PFSK-1 (cell line): ENCODE measurements around the gene NPW.

Experiments
- FOXP2 ChIP-seq: optimal IDR thresholded peaks from 2 replicates; pipeline ENCODE3; 2011; ENCODE audit warnings: borderline replicate concordance, control low read depth, inconsistent platforms; ENCODE audit not compliant: insufficient read depth; ENCODE audit errors: extremely low read length, extremely low read depth
- POLR2AphosphoS5 ChIP-seq: IDR thresholded peaks from 2 replicates; pipeline ENCODE4 v1.6.1; 2012; ENCODE audit warnings: low read depth, mild to moderate bottlenecking, control low read depth, low read length, moderate library complexity
- REST ChIP-seq, 2 experiments: IDR thresholded peaks; 2 replicates each; pipeline versions ENCODE4 v1.6.1 to v1.8.0; 2011 to 2012; ENCODE audit warnings: low read depth in 2 of 2, low read length in 2 of 2, control low read depth in 1 of 2, inconsistent platforms in 1 of 2, mild to moderate bottlenecking in 1 of 2, moderate library complexity in 1 of 2; ENCODE audit not compliant: insufficient read depth in 1 of 2
- SIN3A ChIP-seq: IDR thresholded peaks from 2 replicates; pipeline ENCODE4 v1.6.1; 2012; ENCODE audit warnings: mild to moderate bottlenecking, low read length, moderate library complexity, borderline replicate concordance; ENCODE audit not compliant: insufficient read depth
- TAF1 ChIP-seq: IDR thresholded peaks from 2 replicates; pipeline ENCODE4 v1.6.1; 2012; ENCODE audit warnings: low read length, control low read depth, borderline replicate concordance; ENCODE audit not compliant: insufficient read depth

Gene NPW

GRCh38 chr16:2001035-2001434, 18.6 kb upstream of the NPW start:
- no peak for TF ChIP-seq FOXP2
- no peak for TF ChIP-seq SIN3A
- TF ChIP-seq POLR2AphosphoS5: no peak
- TF ChIP-seq REST (IDR thresholded peaks at IDR 0.05; ENCODE audit: insufficient read depth in 1 of 2, low read depth in 2 of 2, low read length in 2 of 2): no peak
- no peak for TF ChIP-seq TAF1

DNA sequence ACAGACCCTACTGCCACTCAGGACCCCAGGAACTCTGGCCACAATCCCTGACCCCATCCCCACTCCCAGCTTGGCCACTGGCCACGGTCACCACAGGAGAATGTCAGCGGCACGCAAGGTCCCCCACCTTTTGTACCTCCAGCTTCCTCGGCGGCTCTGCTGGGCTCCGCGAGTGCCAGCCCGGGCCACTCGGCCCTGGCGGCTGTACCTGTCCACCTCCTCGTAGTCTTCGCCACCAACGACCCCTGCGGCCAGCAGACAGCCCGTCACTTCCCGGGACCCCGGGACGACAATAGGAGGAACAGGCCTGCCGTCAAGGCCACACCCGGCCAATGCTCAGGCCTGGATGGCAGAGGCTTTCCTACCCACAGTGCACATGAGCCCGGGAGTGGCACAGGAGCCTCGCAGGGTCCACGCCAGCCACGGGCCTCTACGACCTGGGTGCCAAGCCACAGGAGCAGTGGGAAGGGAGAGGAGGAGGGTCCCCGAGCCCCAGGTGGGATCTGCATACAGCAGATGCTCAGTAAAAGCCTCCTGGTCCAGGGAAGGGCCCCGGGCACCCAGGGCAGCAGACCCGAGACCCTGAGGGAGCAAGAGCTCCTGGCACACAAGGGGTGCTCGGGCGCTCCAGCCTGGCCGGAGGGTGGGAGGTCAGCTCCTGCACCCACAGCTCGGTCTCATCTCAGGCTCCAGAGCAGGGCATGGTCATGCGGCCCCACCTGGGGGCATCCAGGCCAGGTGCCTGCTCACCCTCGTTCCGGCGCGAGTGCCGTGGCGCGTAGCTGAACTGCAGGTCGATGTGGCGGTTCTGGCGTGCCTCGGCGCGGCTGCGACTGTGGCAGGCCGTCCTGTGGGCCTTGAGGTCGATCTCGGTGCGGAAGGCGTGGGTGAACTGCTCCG, 17.9 kb upstream of the NPW start:
- TF ChIP-seq SIN3A (no peak), POLR2AphosphoS5 (no peak)

DNA sequence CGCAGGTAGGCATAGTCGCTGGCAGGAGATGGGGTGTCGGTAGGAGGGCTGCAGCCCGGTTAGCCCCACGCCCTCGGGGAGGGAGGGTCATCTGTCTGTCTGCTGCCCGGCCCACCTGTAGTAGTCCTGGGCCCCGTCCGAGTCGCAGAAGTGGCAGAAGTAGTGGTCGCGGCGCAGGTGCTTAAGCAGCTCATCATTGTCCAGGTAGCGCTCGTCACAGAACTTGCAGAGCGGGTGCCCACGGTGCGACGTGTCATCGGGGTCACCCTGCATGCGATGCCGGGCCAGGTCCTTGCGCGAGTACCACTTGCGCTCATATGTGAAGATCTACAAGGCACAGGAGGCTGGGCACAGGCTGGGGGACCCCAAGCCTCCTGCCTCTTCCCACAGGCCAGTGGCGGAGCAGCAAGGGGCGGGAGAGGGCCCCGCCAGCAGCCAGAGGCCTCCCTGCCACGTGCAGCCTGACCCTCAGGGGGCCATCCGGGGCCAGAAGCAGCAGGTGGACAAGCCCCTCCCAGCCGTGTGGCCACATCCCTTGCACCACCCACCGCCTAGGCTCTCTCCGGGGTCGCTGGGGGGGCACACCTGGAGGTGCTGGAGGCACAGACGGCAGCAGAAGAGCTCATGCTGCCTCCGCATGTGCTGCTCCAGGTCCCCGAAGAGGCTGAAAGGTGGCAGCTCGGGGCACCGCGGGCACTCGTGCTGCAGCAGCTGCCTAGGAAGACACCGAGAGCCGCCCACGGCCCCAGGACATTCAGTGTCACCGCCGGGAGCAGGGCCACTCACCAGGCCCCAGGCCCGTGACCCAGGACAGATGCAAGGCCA, 17.0 kb upstream of the NPW start:
- TF ChIP-seq SIN3A (no peak), REST (IDR thresholded peaks at IDR 0.05; ENCODE audit: insufficient read depth in 1 of 2, low read depth in 2 of 2, low read length in 2 of 2) (no peak), FOXP2 (no peak), POLR2AphosphoS5 (no peak)

DNA sequence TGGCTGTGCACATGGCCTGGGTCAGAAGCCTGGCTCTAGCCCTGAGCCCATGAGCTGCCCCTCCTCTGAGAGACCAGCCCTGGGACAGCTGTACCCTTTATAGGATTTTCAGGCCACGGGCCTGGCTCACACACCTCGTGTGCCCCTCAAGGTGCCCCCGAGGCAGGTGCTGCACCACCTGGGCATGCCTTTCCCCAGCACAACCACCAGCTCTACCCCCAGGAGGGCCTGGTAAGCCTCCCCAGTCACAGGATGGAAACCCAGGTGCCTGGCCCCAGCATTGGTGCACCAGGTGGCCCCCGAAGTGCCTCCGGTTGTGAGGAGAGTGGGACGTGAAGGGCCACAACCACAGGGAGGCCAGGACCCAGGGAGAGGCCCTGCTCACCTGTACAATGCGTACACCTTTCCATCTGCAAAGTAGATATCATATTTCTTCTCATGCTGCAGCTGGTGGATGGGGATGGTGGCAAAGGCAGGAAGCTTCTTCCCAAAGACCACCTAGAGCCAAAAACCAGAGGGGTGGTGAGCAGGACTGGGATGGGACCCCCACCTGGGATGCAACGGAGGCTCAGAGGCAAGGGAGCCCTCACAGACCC, 16.3 kb upstream of the NPW start:
- TF ChIP-seq TAF1 (no peak), FOXP2 (no peak)

DNA sequence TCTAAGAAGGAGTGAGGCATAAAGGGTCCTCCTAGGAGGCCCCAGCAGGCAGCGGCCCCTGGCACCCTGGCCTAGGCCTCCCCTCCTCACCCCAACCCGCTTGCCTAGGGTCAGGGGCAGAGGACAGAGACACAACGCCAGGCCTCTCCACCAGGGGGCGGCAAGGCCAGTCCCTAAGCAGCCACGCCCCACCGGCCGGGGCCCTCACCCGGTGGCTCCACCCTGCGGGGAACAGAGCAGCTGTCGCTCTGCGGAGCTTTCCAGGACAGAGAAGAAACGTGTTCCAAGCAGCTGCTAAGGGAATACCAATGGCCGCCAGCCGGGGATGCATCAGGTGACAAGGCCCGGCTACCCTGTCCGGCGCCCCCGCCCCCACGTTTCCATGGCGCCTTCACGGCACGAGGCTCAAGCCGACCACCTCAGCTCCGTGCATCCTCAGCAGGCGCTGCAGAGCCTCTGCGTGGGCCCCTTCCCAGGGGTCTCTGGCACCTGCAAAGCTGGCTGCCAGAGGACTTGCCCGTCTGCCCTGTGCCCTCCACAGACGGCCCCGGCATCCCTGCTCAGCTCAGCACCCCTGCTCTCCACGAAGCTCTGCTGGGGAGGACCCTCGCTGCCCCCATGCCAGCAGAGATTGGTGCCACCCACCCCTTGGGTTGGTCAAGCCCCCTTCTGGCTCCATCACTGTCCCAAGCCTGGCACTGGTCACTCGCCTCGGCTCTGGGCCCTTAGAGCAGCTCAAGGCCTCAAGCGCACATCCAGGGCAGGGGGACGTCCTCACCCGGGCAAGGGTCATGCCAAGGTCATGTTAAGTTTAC, 15.6 kb upstream of the NPW start:
- TF ChIP-seq SIN3A (no peak), TAF1 (no peak), POLR2AphosphoS5 (no peak), FOXP2 (no peak), REST (IDR thresholded peaks at IDR 0.05; ENCODE audit: insufficient read depth in 1 of 2, low read depth in 2 of 2, low read length in 2 of 2) (no peak)
